K562 (cell line): Measurements from ENCODE around the gene CC2D1A. TPM values are rescaled to one million over a fixed set of nuclear protein-coding genes. Genes with fewer than 3 reads are reported as not detected.

Experiments
- CREB3L1 ChIP-seq: fragments of 450-650 bp; IDR thresholded peaks from 2 replicates; pipeline ENCODE4 v1.6.1; 2014; ENCODE audit warnings: low read depth, mild to moderate bottlenecking, moderate library complexity, borderline replicate concordance
- ETS1 ChIP-seq: conservative IDR thresholded peaks from 2 replicates; pipeline ENCODE4 v1.6.1; 2011; ENCODE audit warnings: low read depth, mild to moderate bottlenecking, low read length; ENCODE audit not compliant: control insufficient read depth
- FOS ChIP-seq: IDR thresholded peaks from 3 replicates; pipeline ENCODE4 v1.6.1; 2011; ENCODE audit not compliant: insufficient read length; ENCODE audit errors: extremely low read depth
- FOXK1 ChIP-seq: sonication (generic); formaldehyde crosslinking; IDR thresholded peaks from 2 replicates; pipeline ENCODE4 v1.8.0; 2022; ENCODE audit warnings: missing genetic modification reagents, mild to moderate bottlenecking, borderline replicate concordance
- GABPA ChIP-seq: fragments of 200-800 bp; sonication (Bioruptor generic); conservative IDR thresholded peaks from 2 replicates; pipeline ENCODE4 v1.6.1; 2016; ENCODE audit warnings: low read depth, missing genetic modification characterization, missing compliant biosample characterization
- HIVEP1 ChIP-seq: fragments of 250-450 bp; sonication (Bioruptor Pico); IDR thresholded peaks from 2 replicates; pipeline ENCODE4 v1.4.0; 2020; ENCODE audit warnings: mild to moderate bottlenecking
- HMBOX1 ChIP-seq: sonication (generic); IDR thresholded peaks from 2 replicates; pipeline ENCODE4 v1.6.1; 2016
- MLX ChIP-seq, 2 experiments: fragments of 450-650 bp in 1 of 2; sonication (generic) in 1 of 2; formaldehyde crosslinking; conservative IDR thresholded peaks; 2 replicates each; pipeline versions ENCODE4 v1.4.0 to v1.8.1; 2020 to 2022; ENCODE audit warnings: mild to moderate bottlenecking in 1 of 2, missing genetic modification reagents in 1 of 2
- MTA3 ChIP-seq: fragments of 450-650 bp; formaldehyde crosslinking; IDR thresholded peaks from 2 replicates; pipeline ENCODE4 v1.6.1; 2017; ENCODE audit warnings: mild to moderate bottlenecking, borderline replicate concordance
- MXI1 ChIP-seq: IDR thresholded peaks from 2 replicates; pipeline ENCODE4 v1.6.1; 2011; ENCODE audit warnings: low read depth, mild to moderate bottlenecking, improper control_type of control experiment, low read length
- NRF1 ChIP-seq, 2 experiments: fragments of 450-650 bp; IDR thresholded peaks in 1 of 2; conservative IDR thresholded peaks in 1 of 2; 2 replicates each; pipeline ENCODE4 v1.6.1; 2014; ENCODE audit warnings: mild to moderate bottlenecking in 2 of 2
- RBM39 ChIP-seq: fragments of 200-400 bp; formaldehyde crosslinking; optimal IDR thresholded peaks from 2 replicates; pipeline ENCODE3; 2018; ENCODE audit warnings: low read depth, low read length
- THRB ChIP-seq: fragments of 450-650 bp; formaldehyde crosslinking; conservative IDR thresholded peaks from 2 replicates; pipeline ENCODE4 v1.4.0; 2022; ENCODE audit warnings: mild to moderate bottlenecking, missing genetic modification characterization
- TRIM28 ChIP-seq: fragments of 450-650 bp; IDR thresholded peaks from 2 replicates; pipeline ENCODE4 v1.6.1; 2017
- USF2 ChIP-seq: sonication (generic); formaldehyde crosslinking; IDR thresholded peaks from 2 replicates; pipeline ENCODE4 v1.5.0; 2020; ENCODE audit warnings: missing genetic modification reagents
- ZBTB43 ChIP-seq: sonication (generic); formaldehyde crosslinking; IDR thresholded peaks from 2 replicates; pipeline ENCODE4 v1.8.0; 2023; ENCODE audit warnings: mild to moderate bottlenecking, missing genetic modification reagents
- ZNF143 ChIP-seq: sonication (generic); formaldehyde crosslinking; IDR thresholded peaks from 2 replicates; pipeline ENCODE4 v1.9.0; 2022; ENCODE audit warnings: mild to moderate bottlenecking, missing genetic modification reagents
- ZNF766 ChIP-seq: fragments of 200-800 bp; sonication (Bioruptor generic); conservative IDR thresholded peaks from 2 replicates; pipeline ENCODE4 v1.6.1; 2016; ENCODE audit warnings: missing genetic modification characterization, missing compliant biosample characterization
- polyA plus RNA-seq, 8 experiments: library from polyadenylated mRNA; depleted of rRNA in 4 of 8; stranded (reverse) in 5 of 8; unstranded in 3 of 8; fragments of >200 nt; fragmentation: Nextera tagmentation in 2 of 8; fragmentation: Illumina TruSeq in 1 of 8; extraction: Ambion mirVana in 2 of 8; extraction: Trizol in 1 of 8; gene quantifications; 2 replicates each; pipeline versions ENCODE4 v1.2.1 to v1.2.3, GENCODE V29; 2011 to 2014; ENCODE audit warnings: inconsistent platforms in 1 of 8, missing spikeins in 1 of 8
- total RNA-seq, 7 experiments: library from RNA; depleted of rRNA in 6 of 7; stranded (reverse); fragments of >200 nt in 6 of 7; fragmentation: Illumina TruSeq in 2 of 7; extraction: Trizol in 2 of 7; gene quantifications; 2 replicates each; pipeline versions ENCODE4 v1.2.1 to v1.2.3, GENCODE V29; 2011 to 2021; ENCODE audit warnings: low replicate concordance in 1 of 7

The CC2D1A gene
- total and polyA plus RNA-seq, 9 of the 15 experiments (the other 6 are each of a cell fraction or from before 2014, with no cell fraction given): 0.32 to 31.0 (median 12.9) TPM

- TF ChIP-seq MXI1 (no peak), FOXK1 (CRISPR knock-in tag) (no peak), HMBOX1 (peak; percentile 74; the same call in 1 of the 2 replicates), RBM39 (no peak), TRIM28 (peak; percentile 88), ZBTB43 (CRISPR knock-in tag) (no peak), ETS1 (0 out of 2 replicates have a peak, but pooled peaks have one; percentile 65), MTA3 (no peak), ZNF143 (CRISPR knock-in tag) (peak; percentile 87), MLX (CRISPR knock-in tag; conservative IDR thresholded peaks at IDR 0.05) (no peak), GABPA (tag) (peak; percentile 85), USF2 (peak; percentile 96), CREB3L1 (peak; percentile 65; the same call in 1 of the 2 replicates), ZNF766 (CRISPR knock-in tag) (no peak), THRB (CRISPR knock-in tag) (no peak), HIVEP1 (CRISPR knock-in tag) (no peak), NRF1 (conservative IDR thresholded peaks at IDR 0.05 in 1 of 2, IDR thresholded peaks at IDR 0.05 in 1 of 2) (0 out of 4 replicates have a peak, but pooled peaks of 1 of the 2 experiments have one; percentile 33), FOS (peak; percentile 63)
Observed at GRCh38 chr19:13920940-13921747, 15.1 kb downstream of the CC2D1A start (continued).
